GM23338 (cell line): ENCODE measurements around the gene PHF23. TPM values are rescaled to one million over a fixed set of nuclear protein-coding genes. Genes with fewer than 3 reads are reported as not detected.

Experiments used
- ATAC-seq: fragments of 200-7000 bp; cut with Tn5 transposase; 3 replicates; pipeline ENCODE4 v1.9.1; 2020
- DNase-seq: peaks from one replicate; pipeline ENCODE4 v3.0.0-alpha.2; 2015; ENCODE audit warnings: low spot score
- H2AFZ ChIP-seq: fragments of 200-600 bp; sonication (generic); 2 replicates; pipeline ENCODE4 v1.8.0; 2016; ENCODE audit warnings: antibody characterized with exemption, mild to moderate bottlenecking, moderate library complexity
- H3F3A ChIP-seq: fragments of 200-600 bp; sonication (generic); replicated peaks from 2 replicates; pipeline ENCODE4 v1.8.0; 2017; ENCODE audit warnings: antibody characterized with exemption, mixed run types, low read depth
- H3K27ac ChIP-seq: fragments of 200-600 bp; sonication (generic); 2 replicates; pipeline ENCODE4 v1.6.1; 2016; ENCODE audit warnings: low read depth
- H3K27me3 ChIP-seq: fragments of 200-600 bp; sonication (generic); 2 replicates; pipeline ENCODE4 v1.8.0; 2016; ENCODE audit warnings: mild to moderate bottlenecking, mixed run types, moderate library complexity; ENCODE audit not compliant: insufficient read depth
- H3K36me3 ChIP-seq: fragments of 200-600 bp; sonication (generic); 2 replicates; pipeline ENCODE4 v1.8.0; 2016; ENCODE audit warnings: mild to moderate bottlenecking; ENCODE audit not compliant: insufficient read depth
- H3K4me1 ChIP-seq: fragments of 200-600 bp; sonication (generic); 2 replicates; pipeline ENCODE4 v1.8.0; 2016; ENCODE audit warnings: mild to moderate bottlenecking, moderate library complexity; ENCODE audit not compliant: insufficient read depth
- H3K4me2 ChIP-seq: fragments of 200-600 bp; sonication (generic); 2 replicates; pipeline ENCODE4 v1.7.1; 2017; ENCODE audit warnings: mixed run types
- H3K4me3 ChIP-seq: fragments of 200-600 bp; sonication (generic); 2 replicates; pipeline ENCODE4 v1.6.1; 2016; ENCODE audit warnings: mixed run types
- H3K79me2 ChIP-seq: fragments of 200-600 bp; sonication (generic); replicated peaks from 2 replicates; pipeline ENCODE4 v1.8.0; 2017; ENCODE audit warnings: mild to moderate bottlenecking; ENCODE audit not compliant: insufficient read depth
- H3K9me2 ChIP-seq: fragments of 200-600 bp; sonication (generic); 2 replicates; pipeline ENCODE4 v1.8.0; 2017; ENCODE audit not compliant: insufficient read depth
- H4K20me1 ChIP-seq: fragments of 200-600 bp; sonication (generic); replicated peaks from 2 replicates; pipeline ENCODE4 v1.8.0; 2017; ENCODE audit warnings: mild to moderate bottlenecking; ENCODE audit not compliant: insufficient read depth
- H3K27ac Mint-ChIP-seq: 2 replicates; pipeline ENCODE4 v1.8.0; 2020; ENCODE audit warnings: inconsistent platforms, mild to moderate bottlenecking, moderate library complexity, mixed read lengths
- H3K27me3 Mint-ChIP-seq: 3 replicates; pipeline ENCODE4 v1.8.0; 2022; ENCODE audit warnings: low read depth, mild to moderate bottlenecking, moderate library complexity, mixed read lengths, inconsistent platforms; ENCODE audit not compliant: insufficient read depth, poor library complexity
- H3K36me3 Mint-ChIP-seq: 3 replicates; pipeline ENCODE4 v1.8.0; 2021; ENCODE audit warnings: low read depth, mild to moderate bottlenecking, inconsistent platforms, moderate library complexity, mixed read lengths
- H3K4me1 Mint-ChIP-seq: 3 replicates; pipeline ENCODE4 v1.8.0; 2020; ENCODE audit warnings: mild to moderate bottlenecking, inconsistent platforms, mixed read lengths
- H3K4me3 Mint-ChIP-seq: 3 replicates; pipeline ENCODE4 v1.8.0; 2021; ENCODE audit warnings: moderate library complexity, mild to moderate bottlenecking, inconsistent platforms, mixed read lengths
- H3K9me3 Mint-ChIP-seq: 3 replicates; pipeline ENCODE4 v1.8.0; 2020; ENCODE audit warnings: moderate library complexity, mild to moderate bottlenecking, inconsistent platforms, mixed read lengths
- CREB1 ChIP-seq: fragments of 250-450 bp; sonication (Bioruptor Pico); IDR thresholded peaks from 2 replicates; pipeline ENCODE4 v1.5.0; 2020; ENCODE audit warnings: low read depth, mild to moderate bottlenecking, moderate library complexity
- EZH2 ChIP-seq: fragments of 200-600 bp; sonication (generic); IDR thresholded peaks from one replicate; pipeline ENCODE4 v1.8.0; 2017; ENCODE audit warnings: antibody characterized with exemption, mild to moderate bottlenecking, low read depth; ENCODE audit not compliant: unreplicated experiment
- EZH2phosphoT487 ChIP-seq: fragments of 200-600 bp; sonication (generic); IDR thresholded peaks from one replicate; pipeline ENCODE4 v1.8.1; 2018; ENCODE audit warnings: antibody characterized with exemption; ENCODE audit not compliant: unreplicated experiment
- JUNB ChIP-seq: IDR thresholded peaks from one replicate; pipeline ENCODE4 v1.6.1; 2016; ENCODE audit warnings: antibody characterized with exemption; ENCODE audit not compliant: unreplicated experiment
- ZNF114 ChIP-seq: fragments of 250-450 bp; sonication (Bioruptor Pico); IDR thresholded peaks from 2 replicates; pipeline ENCODE4 v1.5.0; 2020; ENCODE audit warnings: mild to moderate bottlenecking, moderate library complexity
- ZNF331 ChIP-seq: fragments of 250-450 bp; sonication (Bioruptor Pico); IDR thresholded peaks from 2 replicates; pipeline ENCODE4 v1.5.0; 2020; ENCODE audit warnings: low read depth, mild to moderate bottlenecking, moderate library complexity
- polyA plus RNA-seq: library from polyadenylated mRNA; unstranded; fragments of >200 nt; fragmentation: Nextera tagmentation; extraction: Ambion mirVana; gene quantifications from 2 replicates; pipeline ENCODE4 v1.2.1, GENCODE V29; 2016
- total RNA-seq: library from RNA; depleted of rRNA; stranded (reverse); fragments of >200 nt; shearing (Covaris generic); gene quantifications from 2 replicates; pipeline ENCODE4 v1.2.3, GENCODE V29; 2014
- TF ChIP-seq, protein P1 (sequence below): fragments of 250-450 bp; sonication (Bioruptor Pico); IDR thresholded peaks from 2 replicates; pipeline ENCODE4 v1.5.0; 2020; ENCODE audit warnings: mild to moderate bottlenecking, moderate library complexity
- TF ChIP-seq, protein P2 (sequence below): IDR thresholded peaks from 2 replicates; pipeline ENCODE4 v1.6.1; 2016; ENCODE audit warnings: antibody characterized with exemption
- TF ChIP-seq, protein P3 (sequence below), 2 experiments: fragments of 200-600 bp in 1 of 2; sonication (generic) in 1 of 2; conservative IDR thresholded peaks; 2 replicates each; pipeline versions ENCODE4 v1.5.1 to v1.6.1; 2016 to 2017; ENCODE audit warnings: antibody characterized with exemption in 2 of 2, low read depth in 2 of 2, mild to moderate bottlenecking in 2 of 2, moderate library complexity in 1 of 2

Gene PHF23
- total and polyA plus RNA-seq, 2 experiments from 2014 or later = 35.4 to 51.0 TPM

DNA sequence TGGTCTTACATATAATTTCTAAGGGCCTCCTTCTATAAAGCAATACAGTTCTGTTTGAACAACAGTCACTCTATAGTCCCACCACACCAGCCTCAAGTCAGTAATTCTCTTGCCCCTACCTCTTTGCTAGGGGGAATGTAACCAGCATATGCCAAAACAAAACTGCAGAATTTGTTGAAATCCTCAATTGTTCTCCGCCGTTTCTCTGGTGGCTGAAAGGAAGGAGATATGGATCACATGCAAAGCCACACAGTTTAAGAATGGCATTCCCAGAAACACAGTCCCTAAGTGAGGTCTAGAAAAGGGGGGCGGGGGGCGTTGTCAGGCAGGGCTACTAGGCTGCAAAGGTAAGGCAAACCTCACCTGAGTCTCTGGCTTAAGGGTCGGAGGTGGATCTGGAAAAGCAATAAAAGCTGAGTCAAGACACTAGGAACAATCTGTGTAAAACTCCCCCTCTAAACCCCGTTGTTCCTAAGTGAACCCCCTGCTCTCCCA, 1.9 kb downstream of the PHF23 start (continued):
- TF ChIP-seq, protein P1, sequence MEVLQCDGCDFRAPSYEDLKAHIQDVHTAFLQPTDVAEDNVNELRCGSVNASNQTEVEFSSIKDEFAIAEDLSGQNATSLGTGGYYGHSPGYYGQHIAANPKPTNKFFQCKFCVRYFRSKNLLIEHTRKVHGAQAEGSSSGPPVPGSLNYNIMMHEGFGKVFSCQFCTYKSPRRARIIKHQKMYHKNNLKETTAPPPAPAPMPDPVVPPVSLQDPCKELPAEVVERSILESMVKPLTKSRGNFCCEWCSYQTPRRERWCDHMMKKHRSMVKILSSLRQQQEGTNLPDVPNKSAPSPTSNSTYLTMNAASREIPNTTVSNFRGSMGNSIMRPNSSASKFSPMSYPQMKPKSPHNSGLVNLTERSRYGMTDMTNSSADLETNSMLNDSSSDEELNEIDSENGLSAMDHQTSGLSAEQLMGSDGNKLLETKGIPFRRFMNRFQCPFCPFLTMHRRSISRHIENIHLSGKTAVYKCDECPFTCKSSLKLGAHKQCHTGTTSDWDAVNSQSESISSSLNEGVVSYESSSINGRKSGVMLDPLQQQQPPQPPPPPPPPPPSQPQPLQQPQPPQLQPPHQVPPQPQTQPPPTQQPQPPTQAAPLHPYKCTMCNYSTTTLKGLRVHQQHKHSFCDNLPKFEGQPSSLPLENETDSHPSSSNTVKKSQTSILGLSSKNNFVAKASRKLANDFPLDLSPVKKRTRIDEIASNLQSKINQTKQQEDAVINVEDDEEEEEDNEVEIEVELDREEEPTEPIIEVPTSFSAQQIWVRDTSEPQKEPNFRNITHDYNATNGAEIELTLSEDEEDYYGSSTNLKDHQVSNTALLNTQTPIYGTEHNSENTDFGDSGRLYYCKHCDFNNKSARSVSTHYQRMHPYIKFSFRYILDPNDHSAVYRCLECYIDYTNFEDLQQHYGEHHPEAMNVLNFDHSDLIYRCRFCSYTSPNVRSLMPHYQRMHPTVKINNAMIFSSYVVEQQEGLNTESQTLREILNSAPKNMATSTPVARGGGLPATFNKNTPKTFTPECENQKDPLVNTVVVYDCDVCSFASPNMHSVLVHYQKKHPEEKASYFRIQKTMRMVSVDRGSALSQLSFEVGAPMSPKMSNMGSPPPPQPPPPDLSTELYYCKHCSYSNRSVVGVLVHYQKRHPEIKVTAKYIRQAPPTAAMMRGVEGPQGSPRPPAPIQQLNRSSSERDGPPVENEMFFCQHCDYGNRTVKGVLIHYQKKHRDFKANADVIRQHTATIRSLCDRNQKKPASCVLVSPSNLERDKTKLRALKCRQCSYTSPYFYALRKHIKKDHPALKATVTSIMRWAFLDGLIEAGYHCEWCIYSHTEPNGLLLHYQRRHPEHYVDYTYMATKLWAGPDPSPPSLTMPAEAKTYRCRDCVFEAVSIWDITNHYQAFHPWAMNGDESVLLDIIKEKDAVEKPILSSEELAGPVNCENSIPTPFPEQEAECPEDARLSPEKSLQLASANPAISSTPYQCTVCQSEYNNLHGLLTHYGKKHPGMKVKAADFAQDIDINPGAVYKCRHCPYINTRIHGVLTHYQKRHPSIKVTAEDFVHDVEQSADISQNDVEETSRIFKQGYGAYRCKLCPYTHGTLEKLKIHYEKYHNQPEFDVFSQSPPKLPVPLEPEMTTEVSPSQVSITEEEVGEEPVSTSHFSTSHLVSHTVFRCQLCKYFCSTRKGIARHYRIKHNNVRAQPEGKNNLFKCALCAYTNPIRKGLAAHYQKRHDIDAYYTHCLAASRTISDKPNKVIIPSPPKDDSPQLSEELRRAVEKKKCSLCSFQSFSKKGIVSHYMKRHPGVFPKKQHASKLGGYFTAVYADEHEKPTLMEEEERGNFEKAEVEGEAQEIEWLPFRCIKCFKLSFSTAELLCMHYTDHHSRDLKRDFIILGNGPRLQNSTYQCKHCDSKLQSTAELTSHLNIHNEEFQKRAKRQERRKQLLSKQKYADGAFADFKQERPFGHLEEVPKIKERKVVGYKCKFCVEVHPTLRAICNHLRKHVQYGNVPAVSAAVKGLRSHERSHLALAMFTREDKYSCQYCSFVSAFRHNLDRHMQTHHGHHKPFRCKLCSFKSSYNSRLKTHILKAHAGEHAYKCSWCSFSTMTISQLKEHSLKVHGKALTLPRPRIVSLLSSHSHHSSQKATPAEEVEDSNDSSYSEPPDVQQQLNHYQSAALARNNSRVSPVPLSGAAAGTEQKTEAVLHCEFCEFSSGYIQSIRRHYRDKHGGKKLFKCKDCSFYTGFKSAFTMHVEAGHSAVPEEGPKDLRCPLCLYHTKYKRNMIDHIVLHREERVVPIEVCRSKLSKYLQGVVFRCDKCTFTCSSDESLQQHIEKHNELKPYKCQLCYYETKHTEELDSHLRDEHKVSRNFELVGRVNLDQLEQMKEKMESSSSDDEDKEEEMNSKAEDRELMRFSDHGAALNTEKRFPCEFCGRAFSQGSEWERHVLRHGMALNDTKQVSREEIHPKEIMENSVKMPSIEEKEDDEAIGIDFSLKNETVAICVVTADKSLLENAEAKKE (CRISPR knock-in tag) = no peak
- TF ChIP-seq, protein P2, sequence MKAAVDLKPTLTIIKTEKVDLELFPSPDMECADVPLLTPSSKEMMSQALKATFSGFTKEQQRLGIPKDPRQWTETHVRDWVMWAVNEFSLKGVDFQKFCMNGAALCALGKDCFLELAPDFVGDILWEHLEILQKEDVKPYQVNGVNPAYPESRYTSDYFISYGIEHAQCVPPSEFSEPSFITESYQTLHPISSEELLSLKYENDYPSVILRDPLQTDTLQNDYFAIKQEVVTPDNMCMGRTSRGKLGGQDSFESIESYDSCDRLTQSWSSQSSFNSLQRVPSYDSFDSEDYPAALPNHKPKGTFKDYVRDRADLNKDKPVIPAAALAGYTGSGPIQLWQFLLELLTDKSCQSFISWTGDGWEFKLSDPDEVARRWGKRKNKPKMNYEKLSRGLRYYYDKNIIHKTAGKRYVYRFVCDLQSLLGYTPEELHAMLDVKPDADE = no peak
- TF ChIP-seq ZNF114 = no peak
- TF ChIP-seq EZH2phosphoT487 = no peak
- TF ChIP-seq, protein P3, sequence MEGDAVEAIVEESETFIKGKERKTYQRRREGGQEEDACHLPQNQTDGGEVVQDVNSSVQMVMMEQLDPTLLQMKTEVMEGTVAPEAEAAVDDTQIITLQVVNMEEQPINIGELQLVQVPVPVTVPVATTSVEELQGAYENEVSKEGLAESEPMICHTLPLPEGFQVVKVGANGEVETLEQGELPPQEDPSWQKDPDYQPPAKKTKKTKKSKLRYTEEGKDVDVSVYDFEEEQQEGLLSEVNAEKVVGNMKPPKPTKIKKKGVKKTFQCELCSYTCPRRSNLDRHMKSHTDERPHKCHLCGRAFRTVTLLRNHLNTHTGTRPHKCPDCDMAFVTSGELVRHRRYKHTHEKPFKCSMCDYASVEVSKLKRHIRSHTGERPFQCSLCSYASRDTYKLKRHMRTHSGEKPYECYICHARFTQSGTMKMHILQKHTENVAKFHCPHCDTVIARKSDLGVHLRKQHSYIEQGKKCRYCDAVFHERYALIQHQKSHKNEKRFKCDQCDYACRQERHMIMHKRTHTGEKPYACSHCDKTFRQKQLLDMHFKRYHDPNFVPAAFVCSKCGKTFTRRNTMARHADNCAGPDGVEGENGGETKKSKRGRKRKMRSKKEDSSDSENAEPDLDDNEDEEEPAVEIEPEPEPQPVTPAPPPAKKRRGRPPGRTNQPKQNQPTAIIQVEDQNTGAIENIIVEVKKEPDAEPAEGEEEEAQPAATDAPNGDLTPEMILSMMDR (conservative IDR thresholded peaks at IDR 0.05; ENCODE audit: low read depth in 2 of 2) = no peak

DNA sequence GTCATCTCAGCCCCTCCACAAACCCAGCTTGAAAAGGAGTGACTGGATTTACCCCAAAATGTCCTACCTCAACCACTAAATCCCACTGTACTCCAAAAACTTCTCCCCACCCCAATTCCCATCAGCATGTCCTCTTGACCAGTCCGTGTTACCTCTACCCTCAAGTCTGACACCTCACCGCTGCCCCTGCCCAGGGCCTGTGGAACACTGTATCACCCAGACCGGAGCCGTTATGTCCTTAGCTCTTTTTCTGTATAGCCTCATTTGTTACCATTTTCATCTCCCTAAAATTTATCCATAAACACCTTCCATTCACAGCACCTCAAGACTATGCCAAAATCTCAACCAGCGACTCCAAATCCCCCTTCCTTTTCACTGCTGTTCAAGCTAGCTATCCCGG, 2.4 kb downstream of the PHF23 start:
- H3K36me3 Mint-ChIP-seq = peaks cover 55% of the 10 kb centered on the region
- peaks cover 3% of the 10 kb centered on the region for H3K9me3 Mint-ChIP-seq
- peak overlapping the region; percentile 45 for H3K27ac Mint-ChIP-seq
- Histone ChIP-seq H3K27me3 (no peaks in the 10 kb centered on the region), H3F3A (peaks cover 37% of the 10 kb centered on the region), H4K20me1 (peaks cover 26% of the 10 kb centered on the region), H3K4me1 (peaks cover 28% of the 10 kb centered on the region), H3K9me2 (no peaks in the 10 kb centered on the region), H3K36me3 (peaks cover 17% of the 10 kb centered on the region), H3K79me2 (peaks cover 67% of the 10 kb centered on the region), H3K27ac (peak overlapping the region; percentile 88), H2AFZ (no peak overlapping the region), H3K4me3 (peak overlapping the region; percentile 99; the same call in 1 of the 2 replicates), H3K4me2 (peak overlapping the region; percentile 82)
- DNase-seq = no peak
- H3K27me3 Mint-ChIP-seq = peaks cover 23% of the 10 kb centered on the region
- H3K4me3 Mint-ChIP-seq = peak overlapping the region; percentile 87
- peaks cover 46% of the 10 kb centered on the region for H3K4me1 Mint-ChIP-seq
- ATAC-seq = no peak
- TF ChIP-seq ZNF331 (CRISPR knock-in tag) (no peak), CREB1 (CRISPR knock-in tag) (no peak), EZH2phosphoT487 (no peak), JUNB (no peak), EZH2 (no peak)
- TF ChIP-seq, protein P2 = no peak
- TF ChIP-seq, protein P3 (conservative IDR thresholded peaks at IDR 0.05; ENCODE audit: low read depth in 2 of 2) = no peak
